H9 (cell line): ENCODE results near the gene ARCN1. TPM values are rescaled to one million over a fixed set of nuclear protein-coding genes. Genes with fewer than 3 reads are reported as not detected.

Source experiments
- DNase-seq: peaks from one replicate; pipeline ENCODE4 v3.0.0-alpha.2; 2017
- H2AFZ ChIP-seq: one replicate; pipeline ENCODE4 v1.6.1; 2013; ENCODE audit warnings: mild to moderate bottlenecking, low read length, control low read depth, moderate library complexity
- H2AK5ac ChIP-seq: 2 replicates; pipeline ENCODE4 v1.6.1; 2013; ENCODE audit warnings: low read length, control low read depth, mixed read lengths; ENCODE audit not compliant: insufficient read length
- H2BK120ac ChIP-seq: one replicate; pipeline ENCODE4 v1.6.1; 2013; ENCODE audit warnings: low read depth, mild to moderate bottlenecking, low read length, control low read depth, inconsistent platforms; ENCODE audit not compliant: poor library complexity, severe bottlenecking
- H2BK12ac ChIP-seq: 2 replicates; pipeline ENCODE4 v1.6.1; 2013; ENCODE audit warnings: low read length, control low read depth, mixed read lengths, low read depth; ENCODE audit not compliant: insufficient read length
- H2BK15ac ChIP-seq: 2 replicates; pipeline ENCODE4 v1.6.1; 2013; ENCODE audit warnings: low read depth, low read length, control low read depth
- H2BK20ac ChIP-seq: one replicate; pipeline ENCODE4 v1.6.1; 2013; ENCODE audit warnings: low read depth, mild to moderate bottlenecking, low read length, control low read depth, inconsistent platforms; ENCODE audit not compliant: poor library complexity, severe bottlenecking
- H2BK5ac ChIP-seq: 2 replicates; pipeline ENCODE4 v1.6.1; 2013; ENCODE audit warnings: low read length, control low read depth, mixed read lengths; ENCODE audit not compliant: insufficient read length
- H3K14ac ChIP-seq: 2 replicates; pipeline ENCODE4 v1.6.1; 2013; ENCODE audit warnings: low read length, control low read depth; ENCODE audit not compliant: insufficient read depth
- H3K18ac ChIP-seq: 2 replicates; pipeline ENCODE4 v1.6.1; 2013; ENCODE audit warnings: low read depth, mild to moderate bottlenecking, mixed read lengths, low read length, control low read depth; ENCODE audit not compliant: insufficient read length
- H3K23ac ChIP-seq: 2 replicates; pipeline ENCODE4 v1.6.1; 2013; ENCODE audit warnings: low read length, control low read depth, mixed read lengths, low read depth; ENCODE audit not compliant: insufficient read length
- H3K23me2 ChIP-seq: 2 replicates; pipeline ENCODE4 v1.6.1; 2013; ENCODE audit warnings: low read depth, mild to moderate bottlenecking, mixed read lengths, low read length, control low read depth; ENCODE audit not compliant: insufficient read length, poor library complexity, severe bottlenecking
- H3K27ac ChIP-seq: 2 replicates; pipeline ENCODE4 v1.5.1; 2013; ENCODE audit warnings: low read length, control low read depth, mixed read lengths, low read depth; ENCODE audit not compliant: insufficient read length
- H3K27me3 ChIP-seq: 2 replicates; pipeline ENCODE4 v1.6.1; 2013; ENCODE audit warnings: low read length, control low read depth, inconsistent platforms; ENCODE audit not compliant: insufficient read depth
- H3K4ac ChIP-seq: 2 replicates; pipeline ENCODE4 v1.6.1; 2013; ENCODE audit warnings: low read depth, mild to moderate bottlenecking, control low read depth, inconsistent platforms, low read length, moderate library complexity
- H3K4me1 ChIP-seq: 2 replicates; pipeline ENCODE4 v1.6.1; 2013; ENCODE audit warnings: low read length, control low read depth, inconsistent platforms; ENCODE audit not compliant: insufficient read depth
- H3K4me2 ChIP-seq: 2 replicates; pipeline ENCODE4 v1.6.1; 2013; ENCODE audit warnings: low read length, control low read depth, mixed read lengths; ENCODE audit not compliant: insufficient read length, insufficient read depth
- H3K56ac ChIP-seq: 2 replicates; pipeline ENCODE4 v1.6.1; 2013; ENCODE audit warnings: low read depth, mild to moderate bottlenecking, mixed read lengths, low read length, control low read depth; ENCODE audit not compliant: insufficient read length
- H3K79me1 ChIP-seq: 2 replicates; pipeline ENCODE4 v1.6.1; 2013; ENCODE audit warnings: low read depth, mild to moderate bottlenecking, moderate library complexity, low read length, control low read depth, inconsistent platforms; ENCODE audit not compliant: insufficient read depth, poor library complexity, severe bottlenecking
- H3K79me2 ChIP-seq: 2 replicates; pipeline ENCODE4 v1.6.1; 2013; ENCODE audit warnings: low read length, control low read depth, inconsistent platforms; ENCODE audit not compliant: insufficient read depth
- H3K9ac ChIP-seq: 2 replicates; pipeline ENCODE4 v1.6.1; 2013; ENCODE audit warnings: low read length, control low read depth, mixed read lengths; ENCODE audit not compliant: insufficient read length; ENCODE audit errors: extremely low read depth
- H3K9me3 ChIP-seq: one replicate; pipeline ENCODE4 v1.6.1; 2013; ENCODE audit warnings: low read depth, low read length, inconsistent platforms; ENCODE audit not compliant: control insufficient read depth
- H3T11ph ChIP-seq: one replicate; pipeline ENCODE4 v1.6.1; 2013; ENCODE audit warnings: mild to moderate bottlenecking, low read length, control low read depth, inconsistent platforms
- H4K20me1 ChIP-seq: one replicate; pipeline ENCODE4 v1.6.1; 2013; ENCODE audit not compliant: control insufficient read depth, insufficient read length, insufficient read depth
- H4K5ac ChIP-seq: 2 replicates; pipeline ENCODE4 v1.6.1; 2013; ENCODE audit warnings: low read depth, mild to moderate bottlenecking, mixed read lengths, low read length, control low read depth; ENCODE audit not compliant: insufficient read length
- H4K8ac ChIP-seq: replicated peaks from 2 replicates; pipeline ENCODE4 v1.6.1; 2013; ENCODE audit warnings: low read length, control low read depth, mixed read lengths, low read depth; ENCODE audit not compliant: insufficient read length
- H4K91ac ChIP-seq: 2 replicates; pipeline ENCODE4 v1.6.1; 2013; ENCODE audit warnings: low read depth, mild to moderate bottlenecking, moderate library complexity, mixed read lengths, low read length, control low read depth; ENCODE audit not compliant: insufficient read length
- H3K27ac Mint-ChIP-seq, 3 experiments: 2 replicates in 2 of 3; 3 replicates in 1 of 3; pipeline ENCODE4 v1.8.0; 2020 to 2021; ENCODE audit warnings: mixed read lengths in 3 of 3, mild to moderate bottlenecking in 1 of 3, moderate library complexity in 1 of 3
- H3K27me3 Mint-ChIP-seq: 2 replicates; pipeline ENCODE4 v1.8.0; 2021; ENCODE audit warnings: low read depth, mild to moderate bottlenecking, moderate library complexity, mixed read lengths
- H3K36me3 Mint-ChIP-seq, 3 experiments: 2 replicates in 2 of 3; 3 replicates in 1 of 3; pipeline ENCODE4 v1.8.0; 2020 to 2021; ENCODE audit warnings: low read depth in 3 of 3, mixed read lengths in 3 of 3; ENCODE audit not compliant: insufficient read depth in 1 of 3
- H3K4me1 Mint-ChIP-seq, 2 experiments: 2 replicates each; pipeline ENCODE4 v1.8.0; 2020; ENCODE audit warnings: mixed read lengths in 2 of 2
- H3K4me3 Mint-ChIP-seq, 2 experiments: 2 replicates in 1 of 2; 3 replicates in 1 of 2; pipeline ENCODE4 v1.8.0; 2020 to 2021; ENCODE audit warnings: mild to moderate bottlenecking in 2 of 2, mixed read lengths in 2 of 2, moderate library complexity in 1 of 2
- H3K9me3 Mint-ChIP-seq, 2 experiments: 2 replicates in 1 of 2; 3 replicates in 1 of 2; pipeline ENCODE4 v1.8.0; 2020; ENCODE audit warnings: mild to moderate bottlenecking in 2 of 2, mixed read lengths in 2 of 2, moderate library complexity in 1 of 2
- WGBS: extraction: QIAGEN DNeasy Blood & Tissue Kit; methylation state at CpG from one replicate; pipeline ENCODE4 v1.1.7; 2013; ENCODE audit warnings: missing lambda C conversion rate, low lambda C conversion rate, mixed read lengths; ENCODE audit not compliant: insufficient read length; ENCODE audit errors: extremely low coverage; 5-methylcytosine and 5-hydroxymethylcytosine counted together
- total RNA-seq: library from RNA; stranded (reverse); gene quantifications from 2 replicates; pipeline ENCODE4 v1.2.1, GENCODE V29; 2021
- TF ChIP-seq, protein P1 (sequence below): fragments of 200-600 bp; sonication (generic); conservative IDR thresholded peaks from 3 replicates; pipeline ENCODE4 v1.8.0; 2021; ENCODE audit warnings: antibody characterized with exemption, mild to moderate bottlenecking

ARCN1 gene
- total RNA-seq, 1 experiment from 2014 or later: 152 TPM

GRCh38 chr11:118528511-118528910 is 43.7 kb upstream of the ARCN1 start:
- no peak overlapping the region for H3K4ac ChIP-seq

More at GRCh38 chr11:118528511-118528910, 43.7 kb upstream of the ARCN1 start:
- Mint-ChIP-seq H3K27ac (peak overlapping the region in 1 of 3 experiments; percentile 16; a peak in 1 of 7 replicates), H3K4me3 (no peak overlapping the region), H3K4me1 (peaks cover 38% of the 10 kb centered on the region in 2 experiments), H3K9me3 (no peaks in the 10 kb centered on the region), H3K36me3 (peaks cover 4 to 20% (median 14%) of the 10 kb centered on the region in 3 experiments; a peak in 6 of 7 replicates), H3K27me3 (peaks cover 5% of the 10 kb centered on the region; the same call in 1 of the 2 replicates)
- no peak overlapping the region for H2BK12ac ChIP-seq
- H2BK5ac ChIP-seq: no peak overlapping the region
- no peak overlapping the region for H3K27ac ChIP-seq
- no peak overlapping the region for H3K18ac ChIP-seq
- H2AFZ ChIP-seq: no peak overlapping the region
- no peak overlapping the region for H2BK120ac ChIP-seq
- no peak overlapping the region for H3K9ac ChIP-seq
- no peak overlapping the region for H2BK15ac ChIP-seq
- DNase-seq: no peak
- no peak overlapping the region for H4K5ac ChIP-seq
- peaks cover 10% of the 10 kb centered on the region for H3K23me2 ChIP-seq
- TF ChIP-seq, protein P1, sequence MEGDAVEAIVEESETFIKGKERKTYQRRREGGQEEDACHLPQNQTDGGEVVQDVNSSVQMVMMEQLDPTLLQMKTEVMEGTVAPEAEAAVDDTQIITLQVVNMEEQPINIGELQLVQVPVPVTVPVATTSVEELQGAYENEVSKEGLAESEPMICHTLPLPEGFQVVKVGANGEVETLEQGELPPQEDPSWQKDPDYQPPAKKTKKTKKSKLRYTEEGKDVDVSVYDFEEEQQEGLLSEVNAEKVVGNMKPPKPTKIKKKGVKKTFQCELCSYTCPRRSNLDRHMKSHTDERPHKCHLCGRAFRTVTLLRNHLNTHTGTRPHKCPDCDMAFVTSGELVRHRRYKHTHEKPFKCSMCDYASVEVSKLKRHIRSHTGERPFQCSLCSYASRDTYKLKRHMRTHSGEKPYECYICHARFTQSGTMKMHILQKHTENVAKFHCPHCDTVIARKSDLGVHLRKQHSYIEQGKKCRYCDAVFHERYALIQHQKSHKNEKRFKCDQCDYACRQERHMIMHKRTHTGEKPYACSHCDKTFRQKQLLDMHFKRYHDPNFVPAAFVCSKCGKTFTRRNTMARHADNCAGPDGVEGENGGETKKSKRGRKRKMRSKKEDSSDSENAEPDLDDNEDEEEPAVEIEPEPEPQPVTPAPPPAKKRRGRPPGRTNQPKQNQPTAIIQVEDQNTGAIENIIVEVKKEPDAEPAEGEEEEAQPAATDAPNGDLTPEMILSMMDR: no peak
- no peak overlapping the region for H4K8ac ChIP-seq
- H2BK20ac ChIP-seq: no peak overlapping the region
- H3K14ac ChIP-seq: no peak overlapping the region
- WGBS: no CpG with 5 or more reads among the region's 6 CpGs
- no peaks in the 10 kb centered on the region for H3K79me2 ChIP-seq
- H3K27me3 ChIP-seq: no peaks in the 10 kb centered on the region
- no peak overlapping the region for H3K4me2 ChIP-seq
- H3K56ac ChIP-seq: no peak overlapping the region
- H3K79me1 ChIP-seq: no peaks in the 10 kb centered on the region
- H3K23ac ChIP-seq: no peak overlapping the region
- H3T11ph ChIP-seq: no peak overlapping the region
- H3K9me3 ChIP-seq: no peaks in the 10 kb centered on the region
- no peak overlapping the region for H4K91ac ChIP-seq
- H2AK5ac ChIP-seq: no peak overlapping the region
- no peaks in the 10 kb centered on the region; the same call in 1 of the 2 replicates for H3K4me1 ChIP-seq
- H4K20me1 ChIP-seq: no peaks in the 10 kb centered on the region
